Renal cortex interstitium (tissue), 11 donors: Measurements from ENCODE around the gene MSH3. TPM values are rescaled to one million over a fixed set of nuclear protein-coding genes. Genes with fewer than 3 reads are reported as not detected.
"Not testable (repeated sequence)": the region's sequence is repeated elsewhere in the genome, so short reads cannot be mapped to it uniquely, and the experiment has no call there.

Source experiments
- DNase-seq, 11 donors: peaks; one replicate each; pipeline ENCODE4 v3.0.0-alpha.2; 2013; ENCODE audit warnings: low read depth in 9 of 11, low spot score in 4 of 11; ENCODE audit errors: extremely low read depth in 1 of 11
- polyA plus RNA-seq, 3 donors: library from polyadenylated mRNA; unstranded; fragments of 120-200 nt; gene quantifications; one replicate each; pipeline ENCODE4 v1.2.1, GENCODE V29; 2013; ENCODE audit not compliant: insufficient read length in 3 of 3

Gene MSH3
- polyA plus RNA-seq, 3 donors = 21.5 to 25.7 (median 23.8) TPM

GRCh38 chr5:80777347-80778287, 123.2 kb downstream of the MSH3 start:
- no peak for DNase-seq

GRCh38 chr5:80780024-80780423, 125.6 kb downstream of the MSH3 start:
- no peak for DNase-seq

- no peak for DNase-seq
Measured at GRCh38 chr5:80780761-80781285, 126.4 kb downstream of the MSH3 start.

GRCh38 chr5:80781356-80781755, 126.9 kb downstream of the MSH3 start:
- no peak for DNase-seq

- no peak for DNase-seq
Measured at GRCh38 chr5:80782626-80783025, 128.2 kb downstream of the MSH3 start.

- DNase-seq = not testable (repeated sequence)
Measured at GRCh38 chr5:80783751-80784150, 129.3 kb downstream of the MSH3 start.

- DNase-seq = no peak
Measured at GRCh38 chr5:80784451-80784850, 130.0 kb downstream of the MSH3 start.

GRCh38 chr5:80789319-80790016, 135.0 kb downstream of the MSH3 start:
- not testable (repeated sequence) for DNase-seq

GRCh38 chr5:80790698-80791097, 136.2 kb downstream of the MSH3 start:
- DNase-seq = no peak

GRCh38 chr5:80793354-80793753, 138.9 kb downstream of the MSH3 start:
- DNase-seq = no peak

GRCh38 chr5:80796846-80797245, 142.4 kb downstream of the MSH3 start:
- DNase-seq = no peak

- DNase-seq = no peak
Measured at GRCh38 chr5:80797428-80798024, 143.1 kb downstream of the MSH3 start.

- no peak for DNase-seq
Measured at GRCh38 chr5:80798166-80798565, 143.7 kb downstream of the MSH3 start.

- DNase-seq = no peak
Measured at GRCh38 chr5:80798633-80799032, 144.2 kb downstream of the MSH3 start.

- no peak for DNase-seq
Measured at GRCh38 chr5:80799041-80799440, 144.6 kb downstream of the MSH3 start.

- no peak for DNase-seq
Measured at GRCh38 chr5:80799573-80799972, 145.1 kb downstream of the MSH3 start.

- no peak for DNase-seq
Measured at GRCh38 chr5:80804332-80804731, 149.9 kb downstream of the MSH3 start.

- no peak for DNase-seq
Measured at GRCh38 chr5:80805038-80805437, 150.6 kb downstream of the MSH3 start.

- no peak for DNase-seq
Measured at GRCh38 chr5:80806929-80807328, 152.5 kb downstream of the MSH3 start.

GRCh38 chr5:80809451-80809850, 155.0 kb downstream of the MSH3 start:
- no peak for DNase-seq
